ENCODE results near the gene UNC5C.
"Not testable (repeated sequence)": the region's sequence is repeated elsewhere in the genome, so short reads cannot be mapped to it uniquely, and the experiment has no call there.

The UNC5C gene

DNA sequence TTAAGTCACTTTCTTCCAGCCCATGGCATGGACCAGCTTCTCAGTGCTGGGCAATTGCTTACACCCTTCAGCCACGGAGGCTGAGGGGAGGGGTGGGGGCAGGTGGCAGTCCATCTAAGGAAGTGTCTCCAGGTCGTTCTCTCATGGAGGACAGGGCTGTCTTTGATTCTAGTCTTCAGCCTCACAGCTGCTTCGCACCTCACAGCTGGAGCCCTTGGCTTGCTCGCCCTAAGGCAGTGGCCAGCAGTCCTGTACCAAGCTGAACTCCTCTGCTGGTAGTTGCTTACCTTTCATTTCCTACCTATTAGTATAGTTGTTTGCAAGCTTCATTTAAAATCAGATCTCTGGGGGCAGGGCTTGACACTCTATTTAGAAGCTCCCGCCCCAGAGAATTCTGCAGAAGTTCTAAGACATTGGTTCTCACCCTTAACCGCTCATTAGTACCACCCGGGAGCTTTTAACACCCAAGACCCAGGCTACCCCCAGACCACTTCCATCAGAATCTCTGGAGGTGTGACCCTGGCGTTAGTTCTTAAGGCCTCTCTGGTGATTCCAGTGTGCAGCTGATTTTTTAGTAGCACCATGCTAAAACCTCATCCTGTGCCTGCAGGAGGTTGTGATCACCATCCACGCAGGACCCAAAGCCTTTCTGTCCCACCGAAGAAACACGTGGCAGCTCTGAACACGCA lies 386.8 kb downstream of the UNC5C start:
- no peak for FAIRE-seq

- no peak for FAIRE-seq
These were observed 389.4 kb downstream of the UNC5C start for GRCh38 chr4:95159384-95159783.

GRCh38 chr4:95158626-95159025 lies 390.1 kb downstream of the UNC5C start:
- no peak for FAIRE-seq

DNA sequence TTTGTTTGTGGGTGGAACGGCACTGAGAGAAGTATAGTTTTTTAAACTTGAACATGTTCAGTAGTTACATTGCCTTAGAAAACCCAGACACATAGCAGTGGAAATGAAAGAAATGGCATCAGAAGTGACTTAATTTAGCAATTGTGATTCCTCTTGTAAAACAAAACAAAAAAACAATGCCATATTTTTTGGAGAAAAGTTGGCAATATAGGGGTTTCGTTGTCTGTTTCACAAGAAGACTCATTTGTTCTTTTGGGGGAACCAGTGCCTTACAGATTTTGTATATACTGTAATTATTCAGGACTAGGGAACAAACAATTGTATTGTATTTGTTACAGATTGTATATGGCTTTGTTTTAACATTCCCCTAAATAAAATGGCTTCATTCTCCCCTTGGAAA lies 390.7 kb downstream of the UNC5C start:
- FAIRE-seq = no peak

DNA sequence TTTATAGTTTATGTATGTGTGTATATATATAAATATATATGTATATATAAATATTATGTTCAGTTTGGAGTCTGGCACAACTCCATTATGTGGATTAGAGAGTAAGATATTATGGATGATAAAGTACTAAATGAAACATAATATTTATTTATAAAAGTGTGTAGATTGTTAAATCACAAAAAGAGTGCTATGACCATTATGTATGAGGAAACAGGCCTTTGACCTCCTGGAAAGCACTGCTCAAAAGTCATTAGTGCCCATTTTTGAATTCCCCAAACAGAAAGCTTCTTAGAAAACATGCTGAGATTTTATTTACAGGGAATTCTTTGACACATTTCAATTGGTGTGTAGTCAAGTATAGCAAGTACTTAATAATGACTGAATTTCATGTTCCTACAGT lies 391.2 kb downstream of the UNC5C start:
- no peak for FAIRE-seq

DNA sequence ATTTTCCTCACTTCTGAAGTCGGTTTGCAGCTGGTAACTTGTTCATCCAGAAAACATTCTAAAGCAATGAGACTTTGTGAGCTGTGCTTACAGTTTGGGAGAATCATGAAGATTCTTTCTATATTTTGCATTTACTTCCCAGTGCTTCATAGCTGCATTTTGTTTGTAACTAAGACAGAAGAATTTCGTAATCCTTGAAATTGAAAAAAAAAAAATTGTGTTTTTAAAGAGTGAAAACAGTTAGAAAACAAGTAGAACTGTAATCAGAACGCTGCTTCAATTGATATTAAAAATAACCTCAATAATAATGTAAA lies 392.4 kb downstream of the UNC5C start:
- FAIRE-seq = no peak

GRCh38 chr4:95155759-95156451 lies 392.9 kb downstream of the UNC5C start:
- FAIRE-seq = peak; percentile 87

- FAIRE-seq = no peak
These were observed 395.6 kb downstream of the UNC5C start for GRCh38 chr4:95153182-95153581.

DNA sequence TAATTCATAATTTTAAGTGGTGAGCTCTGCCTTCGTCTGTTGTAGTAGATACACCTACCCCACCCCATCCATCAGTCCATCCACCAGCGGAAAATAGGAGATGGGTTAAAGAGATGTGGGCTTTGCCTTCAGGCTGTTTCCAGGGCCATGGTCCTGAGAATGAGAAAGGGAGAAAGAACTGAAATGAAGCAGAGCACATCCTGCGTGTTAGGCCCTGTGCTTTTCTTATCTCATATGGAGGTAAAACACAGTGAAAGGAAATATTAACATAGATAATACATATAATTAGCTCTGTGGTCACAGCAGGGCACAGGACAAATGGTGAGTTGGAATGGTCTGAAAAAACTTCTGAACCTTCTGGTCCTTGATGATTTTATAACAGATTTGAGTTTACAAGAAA lies 397.5 kb downstream of the UNC5C start:
- no peak for FAIRE-seq

DNA sequence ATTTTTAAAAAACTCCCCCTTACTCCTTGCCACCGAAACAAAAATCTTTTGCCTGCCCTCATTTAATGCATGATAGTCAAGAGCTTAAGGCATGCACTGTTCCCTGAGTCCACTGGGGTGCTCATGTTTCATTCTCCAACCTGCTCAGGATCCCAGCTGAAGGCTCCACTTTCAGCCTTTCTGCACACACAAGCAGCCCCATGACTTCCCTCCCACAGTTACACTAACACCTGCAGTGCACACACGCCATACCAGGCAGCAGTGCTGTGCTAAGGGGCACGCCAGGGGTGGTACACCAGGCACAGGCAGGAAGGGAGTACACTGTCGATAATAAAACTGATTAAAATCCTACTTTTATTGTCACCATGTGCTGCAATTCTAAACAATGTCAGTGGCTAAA lies 405.8 kb downstream of the UNC5C start:
- no peak for FAIRE-seq

DNA sequence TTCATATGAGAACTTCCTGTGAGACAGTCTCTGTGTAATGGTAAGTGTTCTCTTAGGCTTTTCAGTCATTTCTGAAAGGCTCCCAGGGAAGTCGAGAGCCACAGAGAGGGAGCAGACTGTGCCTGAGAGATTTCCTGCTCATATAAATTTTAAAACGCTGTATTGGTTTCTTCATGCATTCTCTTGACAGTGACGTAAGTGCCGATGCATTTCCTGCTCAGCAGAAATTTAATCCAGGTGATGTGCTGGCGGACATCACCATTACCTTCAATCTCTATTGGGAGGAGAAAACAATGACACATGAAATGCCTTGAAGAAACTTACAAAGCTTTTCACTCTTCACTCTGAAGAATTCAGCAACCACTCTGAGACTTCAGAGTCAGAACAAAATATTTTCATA lies 407.4 kb downstream of the UNC5C start:
- FAIRE-seq = no peak

DNA sequence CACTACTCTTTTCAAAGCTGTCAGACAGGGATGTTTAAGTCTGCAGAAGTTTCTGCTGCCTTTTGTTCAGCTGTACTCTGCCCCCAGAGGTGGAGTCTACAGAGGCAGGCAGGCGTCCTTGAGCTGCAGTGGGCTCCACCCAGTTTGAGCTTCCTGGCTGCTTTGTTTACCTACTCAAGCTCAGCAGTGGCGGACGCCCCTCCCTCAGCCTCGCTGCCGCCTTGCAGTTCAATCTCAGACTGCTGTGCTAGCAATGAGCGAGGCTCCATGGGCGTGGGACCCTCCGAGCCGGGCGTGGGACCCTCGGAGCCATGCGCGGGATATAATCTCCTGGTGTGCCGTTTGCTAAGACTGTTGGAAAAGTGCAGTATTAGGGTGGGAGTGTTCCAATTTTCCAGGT lies 409.3 kb downstream of the UNC5C start:
- FAIRE-seq = not testable (repeated sequence)

GRCh38 chr4:95134016-95134415 lies 414.8 kb downstream of the UNC5C start:
- FAIRE-seq = not testable (repeated sequence)

DNA sequence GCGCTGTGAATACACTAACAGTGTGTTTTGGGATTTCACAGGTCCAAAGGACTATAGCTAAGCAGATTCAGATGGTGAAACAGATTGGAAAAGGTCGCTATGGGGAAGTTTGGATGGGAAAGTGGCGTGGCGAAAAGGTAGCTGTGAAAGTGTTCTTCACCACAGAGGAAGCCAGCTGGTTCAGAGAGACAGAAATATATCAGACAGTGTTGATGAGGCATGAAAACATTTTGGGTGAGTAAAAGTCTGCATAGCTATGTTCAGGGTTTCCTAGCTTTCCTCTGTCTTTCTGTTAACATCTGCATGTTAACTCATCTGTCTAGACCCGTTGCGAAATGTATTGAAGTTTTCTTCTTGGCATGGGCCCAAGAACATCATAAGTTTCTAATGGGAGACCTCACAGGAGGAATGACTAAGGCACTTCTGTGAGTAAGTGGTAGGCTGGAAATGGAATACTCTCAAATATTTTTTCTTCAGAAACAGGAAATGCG lies 418.9 kb downstream of the UNC5C start:
- peak; percentile 21 for FAIRE-seq

DNA sequence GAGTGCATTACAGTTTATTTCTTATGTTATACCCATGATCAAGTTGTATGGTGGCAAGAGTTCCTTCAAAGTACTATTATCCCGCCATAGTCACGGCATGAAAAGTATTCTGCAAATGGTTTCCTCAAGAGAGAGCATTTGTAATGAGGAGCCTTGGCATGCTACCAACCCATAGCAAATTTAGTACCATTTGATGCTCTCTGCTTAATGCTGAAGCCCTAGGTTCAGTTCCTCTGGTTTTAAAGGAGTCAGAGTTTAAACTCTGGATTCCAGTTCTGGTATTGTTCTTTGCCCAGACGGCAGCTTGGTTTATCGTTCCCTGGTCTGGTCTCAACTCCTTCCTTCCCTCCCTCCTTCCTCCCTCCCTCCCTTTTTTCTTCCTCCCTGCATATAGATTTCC lies 419.7 kb downstream of the UNC5C start:
- no peak for FAIRE-seq

DNA sequence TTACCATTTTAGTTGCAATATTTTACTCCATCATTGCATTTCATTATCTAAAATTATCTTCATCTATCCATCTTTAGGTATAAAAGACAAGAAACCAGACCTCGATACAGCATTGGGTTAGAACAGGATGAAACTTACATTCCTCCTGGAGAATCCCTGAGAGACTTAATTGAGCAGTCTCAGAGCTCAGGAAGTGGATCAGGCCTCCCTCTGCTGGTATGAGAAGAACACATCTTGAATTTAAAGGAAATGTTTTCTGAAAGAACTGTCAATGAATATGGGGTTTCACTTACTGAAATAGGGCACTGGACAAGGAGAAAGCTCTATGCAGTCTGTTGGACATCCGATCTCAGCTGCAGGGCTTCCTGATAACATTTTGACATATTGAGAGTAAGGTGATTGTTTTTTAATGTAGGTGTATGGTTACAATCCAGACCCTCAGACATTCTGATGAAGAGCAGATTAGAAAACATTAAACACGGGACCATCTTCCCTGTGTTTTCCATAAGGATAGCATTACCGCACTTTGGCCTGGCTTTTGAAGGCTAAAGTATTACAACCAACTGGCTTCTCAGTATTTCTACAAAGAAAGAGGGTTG lies 423.8 kb downstream of the UNC5C start:
- peak; percentile 33 for FAIRE-seq

DNA sequence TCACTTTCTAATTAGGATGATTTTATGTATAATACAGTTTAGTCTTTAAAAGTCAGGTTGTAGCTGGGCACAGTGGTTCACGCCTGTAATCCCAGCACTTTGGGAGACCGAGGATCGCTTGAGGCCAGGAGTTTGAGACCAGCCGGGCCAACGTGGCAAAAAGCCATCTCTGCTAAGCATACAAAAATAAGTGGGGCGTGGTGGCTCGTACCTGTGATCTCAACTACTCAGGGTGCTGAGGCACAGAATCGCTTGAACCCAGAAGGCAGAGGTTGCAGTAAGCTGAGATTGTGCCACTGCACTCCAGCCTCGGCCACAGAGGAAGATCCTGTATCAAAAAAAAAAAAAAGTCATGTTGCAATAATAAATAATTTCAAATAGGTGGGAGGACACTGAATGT lies 426.8 kb downstream of the UNC5C start:
- no peak for FAIRE-seq

- FAIRE-seq = peak; percentile 21
These were observed 428.3 kb downstream of the UNC5C start for GRCh38 chr4:95120456-95120855.

GRCh38 chr4:95118497-95118896 lies 430.3 kb downstream of the UNC5C start:
- no peak for FAIRE-seq

DNA sequence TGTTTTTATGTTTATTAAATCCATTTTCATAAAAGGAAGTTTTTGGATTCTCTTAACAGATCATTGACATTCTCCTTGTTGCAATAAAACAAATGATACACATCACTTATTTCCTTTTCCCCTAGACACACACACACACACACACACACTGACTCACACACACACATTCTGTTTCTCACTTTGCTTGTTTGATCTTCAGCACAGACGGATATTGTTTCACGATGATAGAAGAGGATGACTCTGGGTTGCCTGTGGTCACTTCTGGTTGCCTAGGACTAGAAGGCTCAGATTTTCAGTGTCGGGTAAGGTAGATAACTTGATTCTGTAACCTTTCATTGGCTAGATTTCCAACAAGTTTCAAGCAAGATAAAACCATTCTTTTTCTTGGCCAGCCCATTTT lies 434.3 kb downstream of the UNC5C start:
- no peak for FAIRE-seq
